ENCODE results near the gene SNAP47.

- no peak for TF ChIP-seq CTCF (IDR thresholded peaks at IDR 0.05)
- TF ChIP-seq POLR2A (IDR thresholded peaks at IDR 0.05): no peak
Observed at GRCh38 chr1:227809026-227809425, 73.8 kb downstream of the SNAP47 start.
